EH (cell line): ENCODE measurements around the gene TOMM5.

Source experiments
- DNase-seq: peaks from one replicate; pipeline ENCODE4 v3.0.0-alpha.2; 2015; ENCODE audit warnings: low read depth

TOMM5 gene

DNA sequence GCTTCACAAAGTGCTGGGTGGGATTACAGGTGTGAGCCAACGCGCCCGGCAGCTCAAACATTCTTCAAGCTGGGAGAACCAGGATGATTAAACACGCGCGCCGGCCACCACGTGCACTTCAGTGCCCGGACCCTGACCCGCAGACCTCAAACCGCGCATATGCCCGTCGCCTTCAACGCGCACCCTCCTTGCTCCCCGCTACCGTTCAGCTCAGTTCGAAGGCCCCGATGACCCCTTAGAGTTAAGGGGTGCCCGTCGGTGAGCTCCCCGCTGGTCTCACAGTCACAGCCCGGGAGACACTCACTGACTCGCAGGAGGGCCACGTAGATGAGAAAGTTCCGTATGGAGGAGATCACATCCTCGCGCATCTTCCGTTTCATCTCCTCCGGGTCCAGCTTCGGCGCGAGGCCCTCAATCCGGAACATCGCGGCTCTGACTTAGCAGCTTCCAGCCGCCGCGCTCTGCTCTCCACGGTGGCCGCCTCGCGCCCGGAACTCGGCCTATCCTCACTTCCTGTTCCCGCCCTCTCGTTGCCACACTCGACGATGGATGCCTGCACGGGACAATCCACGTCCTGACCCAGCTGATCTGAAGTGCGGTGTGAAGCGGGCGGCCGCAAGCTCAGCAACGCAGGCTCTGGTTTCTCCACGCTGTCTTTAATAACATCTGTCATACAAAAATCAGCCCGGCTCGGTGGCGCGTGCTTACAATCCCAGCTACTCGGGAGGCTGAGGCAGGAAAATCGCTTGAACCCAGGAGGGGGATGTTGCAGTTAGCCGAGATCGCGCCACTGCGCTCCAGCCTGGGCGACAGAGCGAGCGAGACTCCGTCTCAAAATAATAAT, at the start of gene TOMM5:
Gene TOMM5, minus strand, starts transcription at position 490 of the 844 bp plus-strand sequence. Its CDS starts 65 bp downstream, at position 425.
- DNase-seq, result peak; percentile 93

DNA sequence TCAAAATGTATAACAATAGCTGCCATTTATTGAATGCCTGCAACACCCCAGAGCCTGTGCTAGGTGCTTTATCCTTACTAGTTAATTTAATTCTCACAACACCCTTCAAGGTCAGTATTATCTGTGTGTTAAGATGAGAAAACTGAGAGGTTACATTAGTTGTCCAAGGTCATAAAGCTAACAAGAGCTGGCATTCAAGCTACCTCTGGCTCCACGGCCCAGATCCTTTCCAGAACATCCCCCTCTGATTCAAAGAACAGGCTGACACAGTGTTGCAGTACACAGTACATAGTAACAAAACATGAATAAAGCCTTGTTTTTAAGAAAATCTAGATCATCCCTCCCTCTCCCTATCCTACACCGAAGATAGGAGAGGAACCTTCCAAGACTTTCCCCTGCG, 48.9 kb upstream of the TOMM5 start:
- DNase-seq, result no peak

DNA sequence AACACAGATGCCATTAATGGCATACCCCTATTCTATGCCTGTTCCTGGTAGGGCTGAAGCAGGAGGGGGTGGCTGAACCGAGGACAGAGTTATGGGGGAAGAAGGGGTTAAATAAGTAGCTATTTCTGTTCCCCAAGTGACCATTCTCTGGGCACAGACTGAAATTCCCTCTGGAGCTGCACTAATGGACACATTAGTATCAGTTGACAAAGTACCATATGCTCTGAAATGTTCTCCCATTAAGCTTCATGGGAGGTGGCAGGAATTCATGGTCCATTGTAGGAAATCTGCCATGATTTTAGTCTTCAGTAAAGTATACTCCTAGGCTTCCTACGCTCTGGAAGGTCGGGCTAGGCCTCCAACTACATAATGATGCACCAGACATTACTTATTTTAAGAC, 47.8 kb upstream of the TOMM5 start:
- DNase-seq, result no peak

DNA sequence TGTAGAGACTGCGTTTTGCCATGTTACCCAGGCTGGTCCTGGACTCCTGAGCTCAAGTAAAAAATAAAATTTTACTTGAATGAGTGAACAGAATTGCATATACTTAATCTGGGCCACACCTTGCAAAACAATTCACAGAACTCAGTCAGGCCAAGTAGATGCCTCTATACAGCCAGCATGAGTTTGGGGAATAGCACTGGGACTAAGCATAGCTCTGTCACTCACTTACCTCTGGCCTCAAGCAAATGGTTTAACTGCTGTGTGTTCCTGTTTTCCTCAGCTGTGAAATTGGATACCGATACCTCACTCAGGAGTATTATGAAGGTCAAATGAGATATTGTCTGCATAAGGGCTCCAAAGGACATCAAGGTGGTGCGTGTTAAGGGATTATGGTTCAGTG, 47.4 kb upstream of the TOMM5 start:
- no peak for DNase-seq

DNA sequence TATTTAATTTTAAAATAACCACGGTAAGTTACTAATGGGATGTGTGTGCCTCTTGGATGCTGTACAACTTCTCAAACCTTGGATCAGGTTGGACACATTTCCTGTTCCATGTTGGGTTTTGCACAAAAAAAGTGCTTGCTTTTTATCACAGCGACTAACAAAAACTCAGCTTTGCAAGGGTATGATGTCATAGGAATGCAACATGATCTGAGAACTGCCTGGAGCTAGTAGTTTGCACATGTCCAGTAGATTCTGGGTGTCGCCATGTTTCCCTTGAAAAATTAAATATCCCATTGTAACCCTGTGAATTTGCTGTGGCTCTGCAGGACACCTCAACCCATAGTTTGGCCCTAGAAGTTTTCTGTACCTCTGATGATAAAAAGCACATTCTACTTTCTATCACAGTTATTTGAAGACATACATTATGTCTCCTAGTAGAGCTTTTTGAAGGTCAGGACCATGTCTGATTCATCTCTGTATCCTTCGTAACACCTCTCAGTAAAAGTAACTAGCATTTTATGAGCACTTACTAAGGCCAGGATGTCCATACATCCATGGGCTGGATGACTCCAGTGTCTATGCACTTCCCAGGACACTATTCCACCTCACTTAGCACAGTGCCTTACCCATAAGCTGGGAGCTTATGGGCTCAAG, 46.8 kb upstream of the TOMM5 start:
- peak; percentile 55 for DNase-seq

DNA sequence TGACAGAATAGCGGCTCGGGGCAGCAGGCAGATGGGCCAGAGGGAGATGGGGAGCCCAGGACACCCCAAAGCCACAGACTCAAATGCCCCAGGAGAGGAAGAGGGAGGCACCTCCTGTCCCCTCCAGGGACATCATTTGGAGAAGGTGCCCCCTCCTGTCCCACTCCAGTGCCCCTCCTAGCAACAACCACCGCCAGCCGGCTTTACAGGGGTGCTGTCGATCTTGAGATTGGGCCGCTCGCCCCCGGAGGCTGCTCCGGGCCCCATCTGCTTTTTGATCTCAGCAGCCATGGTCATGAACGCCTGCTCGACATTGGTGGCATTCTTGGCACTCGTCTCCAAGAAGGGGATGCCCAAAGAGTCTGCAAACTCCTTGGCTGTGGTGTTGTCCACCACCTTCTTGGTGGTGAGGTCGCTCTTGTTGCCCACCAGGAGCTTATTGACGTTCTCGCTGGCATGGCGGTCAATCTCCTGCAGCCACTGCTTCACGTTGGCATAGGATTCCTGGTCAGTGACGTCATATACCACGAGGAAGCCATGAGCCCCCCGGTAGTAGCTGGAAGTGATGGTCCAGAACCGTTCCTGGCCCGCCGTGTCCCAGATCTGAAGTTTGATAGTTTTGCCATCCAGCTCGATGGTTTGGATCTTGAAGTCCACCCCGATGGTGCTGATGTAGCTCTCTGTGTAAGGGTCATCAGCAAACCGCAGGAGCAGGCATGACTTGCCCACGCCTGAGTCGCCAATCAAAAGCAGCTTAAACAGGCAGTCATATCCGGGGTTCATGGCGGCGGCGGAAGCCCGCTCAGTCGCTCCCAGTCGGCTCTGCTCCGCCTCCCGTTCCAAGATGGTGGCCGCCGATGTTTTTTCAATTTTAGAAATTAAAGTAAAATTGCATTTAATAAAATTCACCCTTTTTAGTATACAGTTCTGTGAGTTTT, 44.4 kb upstream of the TOMM5 start:
- DNase-seq, result no peak

DNA sequence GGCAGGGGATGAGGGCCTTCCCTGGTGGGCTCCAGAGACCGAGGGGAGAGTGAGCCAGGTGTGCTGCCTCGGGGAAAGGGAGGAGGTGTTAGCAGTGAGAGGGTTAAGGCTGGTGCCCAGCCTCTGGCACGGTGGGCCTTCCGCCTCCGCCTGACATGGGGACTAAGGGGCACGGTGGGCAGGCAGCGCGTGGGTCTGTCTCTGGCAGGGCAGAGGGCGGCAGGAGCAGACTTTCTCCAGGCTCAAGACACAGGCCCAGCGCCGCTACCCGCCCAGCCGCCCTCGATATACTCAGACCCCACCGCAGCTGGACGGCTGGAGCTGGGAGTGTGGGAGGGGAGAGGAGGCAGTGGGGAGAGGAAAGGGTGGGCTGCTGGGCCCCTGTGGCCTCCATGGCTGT, 43.4 kb upstream of the TOMM5 start:
- no peak for DNase-seq

DNA sequence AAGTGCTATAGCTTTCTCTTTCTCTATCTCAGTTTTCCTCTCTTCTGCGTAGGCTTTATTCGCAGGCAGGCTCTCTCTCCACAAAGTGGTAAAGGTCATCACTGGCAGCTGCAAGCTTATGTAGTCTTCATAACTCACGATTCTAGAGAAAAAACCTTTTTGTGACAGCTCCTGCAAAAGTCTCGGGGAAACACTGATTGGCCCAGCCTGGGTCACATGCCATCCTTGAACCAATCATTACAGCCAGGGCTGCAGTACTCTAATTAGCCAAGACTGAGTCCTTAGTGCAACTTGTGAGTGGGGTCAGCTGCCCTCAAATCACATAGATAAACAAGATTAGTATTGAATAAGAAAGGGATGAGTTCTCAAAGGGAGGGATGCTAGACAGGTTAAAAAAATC, 40.1 kb upstream of the TOMM5 start:
- DNase-seq, result no peak

DNA sequence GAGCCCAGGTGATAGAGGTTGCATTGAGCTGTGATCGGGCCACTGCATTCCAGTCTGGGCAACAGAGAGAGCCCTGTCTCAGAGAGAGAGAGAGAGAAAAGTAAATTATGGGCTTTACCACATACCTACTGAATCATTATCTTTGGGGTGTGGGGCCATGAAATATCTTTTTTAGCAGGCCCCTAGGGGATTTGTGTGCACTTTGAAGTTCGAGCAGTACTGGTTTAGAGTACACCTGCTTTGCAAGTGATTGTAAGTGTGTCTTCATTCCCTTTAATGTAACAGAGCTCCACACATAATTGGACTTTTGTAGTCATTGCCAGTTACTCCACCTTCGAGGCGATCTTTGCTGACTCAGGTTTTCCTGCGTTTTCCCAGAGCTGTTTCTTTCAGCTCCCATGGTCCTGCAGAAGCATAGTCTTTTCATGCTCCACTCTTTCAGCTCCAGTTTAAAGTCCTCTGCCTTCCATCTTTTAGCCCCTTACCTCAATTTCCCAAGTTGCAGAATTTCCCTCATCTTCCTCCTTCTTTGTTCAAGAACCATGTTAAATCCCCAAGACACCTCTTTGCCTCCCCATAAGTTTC, 34.4 kb upstream of the TOMM5 start:
- no peak for DNase-seq

DNA sequence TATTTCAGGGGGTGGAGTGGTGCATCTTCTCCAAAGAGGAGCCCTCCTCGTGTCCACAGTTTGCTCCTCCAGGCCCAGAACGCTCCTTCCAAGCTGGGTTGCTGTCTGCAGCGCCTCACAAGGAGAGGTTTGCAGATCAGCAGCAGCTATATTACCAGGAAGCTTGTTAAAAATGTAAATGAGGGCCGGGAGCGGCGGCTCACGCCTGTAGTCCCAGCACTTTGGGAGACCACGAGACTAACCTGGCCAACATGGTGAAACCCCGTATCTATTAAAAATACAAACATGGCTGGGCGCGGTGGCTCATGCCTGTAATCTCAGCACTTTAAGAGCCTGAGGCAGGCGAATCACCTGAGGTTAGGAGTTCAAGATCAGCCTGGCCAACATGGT, 33.4 kb upstream of the TOMM5 start:
- no peak for DNase-seq

DNA sequence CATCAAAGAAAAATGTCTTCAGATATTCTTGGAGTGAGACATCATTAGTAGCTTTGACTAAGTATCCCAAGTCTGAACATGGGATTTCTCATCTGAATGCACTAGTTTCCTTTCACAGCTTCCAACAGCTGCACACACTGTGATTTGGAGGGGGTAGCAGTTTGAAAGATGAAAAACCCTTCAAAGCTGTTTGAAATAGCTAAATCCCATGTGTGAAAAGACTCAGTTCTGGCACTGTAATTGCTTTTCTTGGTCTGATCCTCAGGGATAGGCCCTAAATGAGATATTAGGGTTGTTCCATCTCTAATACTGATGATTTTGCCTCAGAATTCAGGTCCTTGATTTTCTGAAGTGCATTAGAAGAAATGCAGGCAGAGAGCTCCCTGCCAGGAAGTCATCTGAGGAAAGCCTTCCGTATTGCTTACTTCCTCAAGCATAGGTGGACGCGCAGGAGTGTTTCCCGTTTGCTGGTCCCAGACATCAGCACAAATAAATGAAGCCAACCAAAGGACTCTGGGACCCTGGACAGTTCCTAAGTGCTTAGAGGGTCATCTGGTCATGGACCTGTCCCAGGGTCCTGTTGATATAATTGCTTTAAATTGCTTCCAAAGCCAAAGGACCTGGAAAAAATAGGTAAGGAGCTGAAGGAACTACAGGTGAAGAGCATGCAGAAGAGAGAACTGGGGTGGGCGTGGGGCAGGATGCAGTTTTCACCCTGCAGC, 32.8 kb upstream of the TOMM5 start:
- DNase-seq, result no peak

DNA sequence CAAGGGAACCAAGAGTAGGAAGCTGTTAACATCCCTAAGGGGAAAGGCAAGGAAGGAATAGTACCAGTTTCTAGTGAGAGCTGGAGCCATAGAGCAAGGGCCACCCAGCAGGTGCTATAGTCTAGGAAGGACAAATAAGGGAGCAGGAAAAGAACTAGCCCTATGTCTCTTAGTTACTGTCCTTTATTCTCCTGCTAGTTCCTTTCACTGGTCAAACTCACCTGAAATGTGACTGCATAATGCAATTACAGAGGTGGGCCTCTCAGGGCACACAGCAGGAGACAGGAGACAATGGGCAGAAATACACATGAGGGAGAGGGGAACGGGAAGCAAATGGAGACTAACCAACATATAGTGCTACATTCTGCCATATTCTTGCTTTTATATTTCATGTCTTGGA, 31.7 kb upstream of the TOMM5 start:
- no peak for DNase-seq

DNA sequence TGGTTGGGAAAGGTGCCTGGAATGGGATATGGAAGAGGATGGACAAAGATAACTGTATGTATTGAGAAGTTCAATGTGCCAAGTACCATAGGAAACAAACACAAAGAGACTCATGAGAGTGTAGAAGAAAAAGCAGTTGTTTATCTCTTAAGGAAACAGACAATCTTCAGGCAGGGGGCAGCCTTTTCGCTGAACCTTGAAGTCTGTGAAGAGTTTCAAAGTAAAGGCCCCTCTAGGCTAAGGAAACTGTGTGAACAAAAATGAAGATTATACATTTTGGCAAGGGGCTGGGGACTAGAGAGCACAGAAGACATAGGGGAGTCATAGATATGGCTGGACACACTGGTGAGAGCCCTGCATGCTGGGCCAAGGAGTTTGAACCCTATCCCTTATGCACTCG, 30.9 kb upstream of the TOMM5 start:
- DNase-seq, result no peak

DNA sequence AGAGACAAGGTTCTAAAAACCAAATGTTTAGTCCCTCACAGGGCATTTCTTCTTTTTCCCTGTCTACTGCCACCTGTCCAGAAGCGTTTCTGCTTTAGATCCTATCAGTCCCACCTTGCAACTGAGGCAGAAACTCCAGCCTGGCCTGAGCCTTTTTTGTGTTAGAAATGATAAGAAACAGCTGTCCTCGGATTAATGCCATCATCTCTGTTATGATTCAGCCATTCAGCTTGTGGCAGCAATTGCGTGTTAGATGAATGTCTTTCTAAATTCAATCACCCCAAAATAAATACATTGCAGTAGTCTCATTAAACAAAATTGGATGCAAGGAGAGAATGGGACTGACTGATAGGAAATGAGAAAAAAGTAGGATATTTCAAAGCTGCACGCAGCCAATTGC, 30.1 kb upstream of the TOMM5 start:
- peak; percentile 57 for DNase-seq

DNA sequence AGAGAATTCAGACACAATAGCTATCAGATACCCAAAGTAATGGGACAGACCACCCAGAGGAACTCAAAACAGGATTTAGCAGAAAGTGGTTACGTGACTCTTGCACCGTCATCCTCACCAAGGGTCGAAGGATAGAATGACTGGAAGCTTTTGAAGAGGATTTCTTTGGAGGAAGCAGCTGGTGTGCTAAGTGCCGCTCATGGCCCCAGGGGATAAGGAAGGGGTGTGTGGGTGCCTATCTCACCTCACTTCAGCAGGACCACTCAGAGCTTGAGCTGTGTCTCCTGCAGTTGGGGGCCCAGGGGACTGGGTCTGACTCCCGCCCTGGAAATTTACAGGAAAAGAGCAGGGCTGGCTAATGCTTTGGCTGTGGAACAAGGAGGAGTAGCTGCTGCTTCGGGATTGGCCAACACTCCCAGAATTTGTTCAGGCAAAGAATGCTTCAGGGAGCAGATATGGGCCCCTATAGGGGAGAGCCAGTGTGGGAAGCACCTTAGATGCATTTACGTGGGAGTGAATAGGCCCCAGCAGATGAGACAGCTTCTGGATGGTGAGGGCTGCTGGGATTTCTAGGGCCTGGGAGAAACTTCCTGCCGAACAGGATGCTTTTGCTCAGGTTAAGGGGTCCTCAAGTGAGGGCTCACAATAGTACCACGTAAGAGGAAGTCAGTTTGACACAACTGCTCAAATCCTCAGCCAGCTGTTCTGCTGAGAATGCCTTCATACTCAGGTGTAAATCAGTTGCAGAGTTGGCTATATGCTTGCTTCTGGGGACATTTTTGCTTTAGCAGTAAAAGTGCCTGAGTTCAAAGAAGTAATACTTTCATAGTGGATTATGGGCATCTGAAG, 29.1 kb upstream of the TOMM5 start:
- no peak for DNase-seq

DNA sequence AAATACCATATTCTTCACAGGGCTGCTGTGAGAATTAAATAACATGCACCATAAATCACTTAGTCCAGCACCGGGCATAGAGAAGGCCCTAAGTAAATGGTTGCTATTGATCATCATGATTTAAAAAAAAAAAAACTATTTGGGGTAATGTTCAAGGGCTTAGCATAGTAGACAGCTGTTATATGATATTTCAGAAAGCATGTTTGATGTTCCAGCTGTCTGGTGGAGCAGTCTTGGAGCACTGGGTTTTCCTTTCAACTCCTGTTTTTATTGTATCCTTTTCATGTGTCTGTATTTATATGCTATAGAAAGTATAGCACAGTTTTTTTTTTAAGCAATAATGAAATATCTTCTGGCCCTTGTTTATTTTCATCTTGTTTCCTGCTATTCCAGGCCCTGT, 28.0 kb upstream of the TOMM5 start:
- DNase-seq, result no peak

DNA sequence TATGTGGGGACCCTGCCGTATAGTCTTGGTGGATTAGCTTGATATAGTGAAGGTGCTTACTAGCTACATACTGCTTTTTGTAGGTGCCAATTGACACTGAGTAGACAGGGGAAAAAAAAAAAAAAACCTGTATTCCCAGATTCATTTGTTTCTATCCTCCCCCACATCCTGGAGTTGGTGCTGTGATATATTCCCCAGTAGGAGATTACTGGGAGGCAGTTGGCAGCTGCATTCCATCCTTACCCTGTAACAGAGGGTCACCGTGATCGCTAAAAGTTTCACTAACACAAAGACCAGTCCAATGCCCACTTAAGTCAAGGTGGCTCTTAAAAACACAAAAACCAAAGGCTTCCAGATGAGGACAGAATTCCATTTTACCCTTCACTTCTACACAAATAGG, 27.4 kb upstream of the TOMM5 start:
- DNase-seq, result no peak

DNA sequence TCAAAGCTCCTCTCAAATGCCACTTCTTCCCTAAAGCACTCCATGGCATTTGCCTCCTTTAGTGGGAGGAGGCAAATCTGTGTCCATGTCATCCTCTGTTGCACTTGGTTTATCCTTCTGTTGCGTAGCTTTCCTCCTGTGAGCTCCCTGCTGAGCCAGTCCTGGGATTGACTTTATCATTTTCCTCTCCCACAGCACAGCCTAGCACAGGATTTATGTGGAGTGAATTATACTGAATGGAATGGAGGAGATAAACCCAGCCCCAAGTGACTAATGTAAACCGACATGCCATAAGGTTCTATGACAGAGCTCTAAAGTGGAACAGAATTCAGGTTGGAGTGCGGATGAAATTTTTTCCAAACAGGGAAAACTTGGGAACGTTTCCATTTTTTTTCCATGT, 26.4 kb upstream of the TOMM5 start:
- peak; percentile 84 for DNase-seq

DNA sequence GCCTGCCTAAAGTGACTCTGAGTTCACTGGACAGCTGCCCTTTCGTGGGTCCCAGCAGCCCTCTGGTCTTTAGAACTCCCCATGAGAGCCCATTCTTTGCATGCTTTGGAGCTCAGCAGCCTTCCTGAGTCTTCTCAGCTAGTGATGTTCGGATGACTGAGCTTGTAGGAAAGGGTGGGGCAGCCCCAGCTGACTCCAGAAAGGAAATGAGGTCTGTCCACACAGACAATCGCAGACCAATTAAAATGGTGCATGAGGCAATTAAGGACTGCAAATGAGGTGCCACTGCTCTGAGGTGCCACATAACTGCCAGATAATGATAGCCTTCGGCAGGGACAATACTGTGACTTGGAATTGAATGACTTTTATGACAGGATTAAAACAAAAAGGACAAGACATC, 25.4 kb upstream of the TOMM5 start:
- peak; percentile 80 for DNase-seq

DNA sequence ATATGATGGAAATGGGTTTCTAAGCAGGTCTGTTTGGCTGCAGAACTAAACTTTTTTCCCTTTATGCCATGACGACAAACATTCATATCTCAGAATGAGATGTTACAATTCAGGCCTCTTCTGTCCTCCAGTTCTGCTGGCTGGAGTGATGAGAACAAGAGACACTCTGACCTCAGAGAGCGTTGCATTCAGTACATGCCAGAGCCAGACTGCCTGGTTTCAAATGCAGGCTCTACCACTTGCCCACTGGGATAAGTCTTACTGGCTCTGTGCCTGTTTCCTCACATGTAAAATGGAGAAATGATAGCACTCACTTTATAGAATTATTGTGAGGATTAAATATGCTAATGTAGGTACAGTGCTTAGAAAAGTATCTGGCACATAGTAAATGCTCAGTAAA, 24.8 kb upstream of the TOMM5 start:
- DNase-seq, result no peak

DNA sequence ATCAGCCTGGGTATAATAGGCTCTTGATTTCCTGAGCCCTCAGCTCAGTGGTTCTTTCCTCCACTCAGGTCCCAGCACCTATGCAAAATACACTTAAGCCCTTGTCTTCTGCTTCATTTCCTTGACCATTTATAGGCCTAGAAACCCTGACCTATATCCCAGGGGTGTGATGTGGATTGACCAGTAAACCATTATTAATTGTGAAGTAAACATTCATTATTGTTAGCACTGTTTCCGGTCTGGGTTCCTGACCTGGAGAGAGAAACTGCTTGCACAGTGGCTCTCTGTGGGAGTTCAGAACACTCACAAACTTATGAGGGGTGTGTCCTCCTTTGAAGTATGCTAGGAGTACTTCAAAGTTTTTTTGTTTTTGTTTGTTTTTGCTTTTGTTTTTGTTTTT, 19.6 kb upstream of the TOMM5 start:
- no peak for DNase-seq
